ENCODE data around the gene CCR5AS.

The CCR5AS gene

GRCh38 chr3:46369675-46370132 lies 37.2 kb downstream of the CCR5AS start:
- TF ChIP-seq ZNF274 (IDR thresholded peaks at IDR 0.05; ENCODE audit: low read depth, low read length), result no peak

GRCh38 chr3:46369151-46369550 lies 37.7 kb downstream of the CCR5AS start:
- no peak overlapping the region for H3K4me3 ChIP-seq (ENCODE audit: low read length)
- no peak for TF ChIP-seq ZNF274 (IDR thresholded peaks at IDR 0.05; ENCODE audit: low read depth, low read length)

More at GRCh38 chr3:46369675-46370132, 37.2 kb downstream of the CCR5AS start:
- H3K4me3 ChIP-seq (ENCODE audit: low read length), result no peak overlapping the region

- H3K4me3 ChIP-seq (ENCODE audit: low read length), result no peak overlapping the region
- no peak for TF ChIP-seq ZNF274 (IDR thresholded peaks at IDR 0.05; ENCODE audit: low read depth, low read length)
Measured at GRCh38 chr3:46368569-46368968, 38.3 kb downstream of the CCR5AS start.

- H3K4me3 ChIP-seq (ENCODE audit: low read length), result no peak overlapping the region
- TF ChIP-seq ZNF274 (IDR thresholded peaks at IDR 0.05; ENCODE audit: low read depth, low read length), result no peak
Measured at GRCh38 chr3:46367811-46368210, 39.1 kb downstream of the CCR5AS start.

- no peak for TF ChIP-seq ZNF274 (IDR thresholded peaks at IDR 0.05; ENCODE audit: low read depth, low read length)
- H3K4me3 ChIP-seq (ENCODE audit: low read length), result no peak overlapping the region
Measured at GRCh38 chr3:46365737-46366524, 40.9 kb downstream of the CCR5AS start.

GRCh38 chr3:46365041-46365440 lies 41.8 kb downstream of the CCR5AS start:
- H3K4me3 ChIP-seq (ENCODE audit: low read length), result no peak overlapping the region
- no peak for TF ChIP-seq ZNF274 (IDR thresholded peaks at IDR 0.05; ENCODE audit: low read depth, low read length)

GRCh38 chr3:46361408-46362283 lies 45.2 kb downstream of the CCR5AS start:
- H3K4me3 ChIP-seq (ENCODE audit: low read length), result no peak overlapping the region
- no peak for TF ChIP-seq ZNF274 (IDR thresholded peaks at IDR 0.05; ENCODE audit: low read depth, low read length)

GRCh38 chr3:46360907-46361306 lies 46.0 kb downstream of the CCR5AS start:
- no peak overlapping the region for H3K4me3 ChIP-seq (ENCODE audit: low read length)
- no peak for TF ChIP-seq ZNF274 (IDR thresholded peaks at IDR 0.05; ENCODE audit: low read depth, low read length)

- H3K4me3 ChIP-seq (ENCODE audit: low read length), result no peak overlapping the region
- no peak for TF ChIP-seq ZNF274 (IDR thresholded peaks at IDR 0.05; ENCODE audit: low read depth, low read length)
Measured at GRCh38 chr3:46359733-46360493, 47.0 kb downstream of the CCR5AS start.

- H3K4me3 ChIP-seq (ENCODE audit: low read length), result no peak overlapping the region
Measured at GRCh38 chr3:46358466-46358865, 48.4 kb downstream of the CCR5AS start.

GRCh38 chr3:46356909-46357308 lies 50.0 kb downstream of the CCR5AS start:
- H3K4me3 ChIP-seq (ENCODE audit: low read length), result no peak overlapping the region
- TF ChIP-seq ZNF274 (IDR thresholded peaks at IDR 0.05; ENCODE audit: low read depth, low read length), result no peak

More at GRCh38 chr3:46358466-46358865, 48.4 kb downstream of the CCR5AS start:
- no peak for TF ChIP-seq ZNF274 (IDR thresholded peaks at IDR 0.05; ENCODE audit: low read depth, low read length)

GRCh38 chr3:46356276-46356675 lies 50.6 kb downstream of the CCR5AS start:
- H3K4me3 ChIP-seq (ENCODE audit: low read length), result no peak overlapping the region
- no peak for TF ChIP-seq ZNF274 (IDR thresholded peaks at IDR 0.05; ENCODE audit: low read depth, low read length)

GRCh38 chr3:46354984-46355383 lies 51.9 kb downstream of the CCR5AS start:
- H3K4me3 ChIP-seq (ENCODE audit: low read length), result no peak overlapping the region
- no peak for TF ChIP-seq ZNF274 (IDR thresholded peaks at IDR 0.05; ENCODE audit: low read depth, low read length)

- H3K4me3 ChIP-seq (ENCODE audit: low read length), result no peak overlapping the region
Measured at GRCh38 chr3:46354478-46354877, 52.4 kb downstream of the CCR5AS start.

More at GRCh38 chr3:46354478-46354877, 52.4 kb downstream of the CCR5AS start:
- no peak for TF ChIP-seq ZNF274 (IDR thresholded peaks at IDR 0.05; ENCODE audit: low read depth, low read length)
